Measurements from ENCODE around the gene CABP2. TPM values are rescaled to one million over a fixed set of nuclear protein-coding genes. Genes with fewer than 3 reads are reported as not detected.
"Not testable (repeated sequence)": the region's sequence is repeated elsewhere in the genome, so short reads cannot be mapped to it uniquely, and the experiment has no call there.

CABP2 gene
- total RNA-seq: not detected

DNA sequence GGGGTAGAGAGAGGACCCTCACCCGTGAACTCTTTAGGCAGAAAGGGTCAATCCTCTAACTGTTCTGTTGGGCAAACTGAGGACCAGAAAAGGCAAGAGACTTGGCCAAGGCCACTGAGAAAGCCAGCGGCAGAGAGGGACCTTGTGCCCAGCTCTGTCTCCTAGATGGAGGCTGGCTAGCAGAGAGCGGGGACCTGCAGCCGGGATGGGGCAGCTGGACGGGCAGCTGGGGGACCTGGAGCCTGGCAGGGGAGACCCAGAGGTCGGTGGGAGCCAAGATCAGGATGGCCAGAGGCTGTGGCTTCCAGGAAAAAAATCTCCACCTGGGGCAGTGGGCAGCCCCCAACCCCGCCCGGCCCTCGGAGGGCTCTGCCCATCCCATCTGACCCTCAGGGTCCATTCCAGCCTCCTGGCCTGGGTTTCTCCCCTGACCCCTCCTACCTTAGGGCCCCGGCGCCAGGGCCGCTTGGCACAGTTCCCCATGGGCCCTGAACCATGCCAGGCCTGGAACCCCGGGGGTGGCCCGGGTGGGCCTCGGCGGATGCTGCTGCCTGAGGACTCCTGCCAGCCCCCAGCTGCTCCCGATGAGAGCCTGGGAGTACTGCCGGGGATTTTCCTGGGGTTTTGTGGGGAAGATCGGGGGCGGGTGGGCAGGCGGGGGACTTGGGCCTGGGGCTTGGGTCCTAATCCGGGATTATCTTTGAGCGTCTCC lies at the start of gene CABP2:
CABP2 (minus strand) TSS at position 603 of the 712 bp plus-strand sequence; CDS start at position 483, 120 bp downstream.
- ATAC-seq (replicated peaks in 1 of 2) (no peak), DNase-seq (no peak)
- no peaks in the 10 kb centered on the region for H3K27me3 Mint-ChIP-seq (ENCODE audit: low read depth)
- H3K27ac Mint-ChIP-seq: no peak within 1 kb of the TSS
- H3K36me3 Mint-ChIP-seq (ENCODE audit: insufficient read depth in 2 of 2): no peaks in the 10 kb centered on the region
- no peaks in the 10 kb centered on the region for H3K4me1 Mint-ChIP-seq (ENCODE audit: low read depth)
- H3K4me3 Mint-ChIP-seq: no peak within 1 kb of the TSS
- peaks cover 3 to 5% of the 10 kb centered on the region in 2 donors for H3K9me3 Mint-ChIP-seq

DNA sequence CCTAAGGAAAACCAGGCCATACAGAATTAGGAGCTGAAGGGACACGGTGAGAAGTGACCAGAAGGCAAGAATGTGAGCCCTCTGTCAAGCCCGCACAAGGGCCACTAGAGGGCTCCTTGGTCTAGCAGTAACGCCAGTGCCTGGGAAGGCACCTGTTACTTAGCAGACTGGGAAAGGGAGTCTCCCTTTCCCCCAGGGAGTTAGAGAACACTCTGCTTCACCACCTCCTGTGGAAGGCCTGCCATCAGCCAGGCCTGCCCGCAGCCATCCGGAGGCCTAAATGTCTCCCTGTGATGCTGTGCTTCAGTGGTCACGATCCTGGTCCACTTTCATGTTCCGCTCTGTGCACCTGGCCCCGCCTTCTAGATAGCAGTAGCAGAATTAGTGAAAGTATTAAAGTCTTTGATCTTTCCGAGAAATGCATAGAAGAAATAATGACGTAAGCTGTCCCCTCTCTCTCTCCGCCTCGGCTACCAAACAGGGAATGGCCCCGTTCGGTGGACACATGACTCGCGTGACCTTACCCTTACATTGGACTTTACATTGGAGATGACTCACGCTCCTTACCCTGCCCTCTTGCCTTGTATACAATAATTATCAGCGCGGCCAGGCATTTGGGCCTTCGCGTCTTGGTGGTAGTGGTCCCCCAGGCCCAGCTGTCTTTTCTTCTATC lies 49.6 kb upstream of the CABP2 start:
- H3K27ac Mint-ChIP-seq: no peak overlapping the region
- H3K9me3 Mint-ChIP-seq: no peaks in the 10 kb centered on the region
- H3K4me3 Mint-ChIP-seq: no peak overlapping the region
- no peaks in the 10 kb centered on the region for H3K4me1 Mint-ChIP-seq (ENCODE audit: low read depth)
- ATAC-seq (replicated peaks in 1 of 2): no peak
- peaks cover 9% of the 10 kb centered on the region for H3K27me3 Mint-ChIP-seq (ENCODE audit: low read depth)
- H3K36me3 Mint-ChIP-seq (ENCODE audit: insufficient read depth in 2 of 2): no peaks in the 10 kb centered on the region
- peak in 1 of 2 donors; percentile 27 for DNase-seq

DNA sequence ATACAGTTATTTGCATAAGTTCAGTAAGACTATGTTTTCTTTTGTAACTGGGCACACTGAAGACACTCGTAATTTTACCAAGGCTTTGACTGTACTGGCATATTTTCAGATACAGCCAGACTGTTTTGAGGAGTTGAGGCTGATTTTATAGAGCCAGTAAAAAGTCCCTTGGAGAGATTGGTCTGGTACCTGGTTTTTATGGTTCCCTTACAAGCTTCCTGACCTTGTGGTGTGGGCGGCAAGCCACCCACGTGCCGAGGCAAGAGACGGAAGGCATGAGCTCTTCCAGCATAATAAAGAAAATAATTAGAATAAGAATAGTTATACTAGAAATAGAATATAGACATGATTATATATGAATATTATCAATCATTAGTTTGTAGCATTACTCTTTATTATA lies 49.1 kb upstream of the CABP2 start:
- Mint-ChIP-seq H3K4me1 (ENCODE audit: low read depth) (no peaks in the 10 kb centered on the region), H3K27ac (no peak overlapping the region), H3K4me3 (no peak overlapping the region), H3K9me3 (no peaks in the 10 kb centered on the region), H3K27me3 (ENCODE audit: low read depth) (peaks cover 9% of the 10 kb centered on the region), H3K36me3 (ENCODE audit: insufficient read depth in 2 of 2) (no peaks in the 10 kb centered on the region)
- DNase-seq (no peak), ATAC-seq (replicated peaks in 1 of 2) (no peak)

DNA sequence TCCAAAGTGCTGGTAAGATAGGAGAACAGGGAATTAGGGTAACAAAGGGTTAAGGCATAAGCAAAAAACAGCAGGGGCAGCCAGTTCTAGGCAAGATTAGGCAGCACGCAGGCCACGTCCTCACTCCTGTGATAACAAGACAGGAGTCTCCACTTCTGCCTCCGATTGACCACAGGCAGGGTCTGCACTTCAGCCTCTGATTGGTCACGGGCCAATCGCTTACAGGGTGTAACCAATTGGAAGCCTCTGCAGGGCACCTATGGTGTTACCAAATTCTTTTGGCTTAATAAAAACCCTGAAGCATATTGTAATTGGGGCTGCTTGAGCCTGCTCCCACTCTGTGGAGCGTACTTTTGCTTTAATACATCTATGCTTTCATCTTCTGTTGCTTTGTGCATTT lies 48.2 kb upstream of the CABP2 start:
- Mint-ChIP-seq H3K27ac (no peak overlapping the region), H3K4me1 (ENCODE audit: low read depth) (no peaks in the 10 kb centered on the region), H3K27me3 (ENCODE audit: low read depth) (peaks cover 9% of the 10 kb centered on the region), H3K4me3 (no peak overlapping the region), H3K36me3 (ENCODE audit: insufficient read depth in 2 of 2) (no peaks in the 10 kb centered on the region), H3K9me3 (no peaks in the 10 kb centered on the region)
- ATAC-seq (replicated peaks in 1 of 2) (no peak), DNase-seq (no peak)

DNA sequence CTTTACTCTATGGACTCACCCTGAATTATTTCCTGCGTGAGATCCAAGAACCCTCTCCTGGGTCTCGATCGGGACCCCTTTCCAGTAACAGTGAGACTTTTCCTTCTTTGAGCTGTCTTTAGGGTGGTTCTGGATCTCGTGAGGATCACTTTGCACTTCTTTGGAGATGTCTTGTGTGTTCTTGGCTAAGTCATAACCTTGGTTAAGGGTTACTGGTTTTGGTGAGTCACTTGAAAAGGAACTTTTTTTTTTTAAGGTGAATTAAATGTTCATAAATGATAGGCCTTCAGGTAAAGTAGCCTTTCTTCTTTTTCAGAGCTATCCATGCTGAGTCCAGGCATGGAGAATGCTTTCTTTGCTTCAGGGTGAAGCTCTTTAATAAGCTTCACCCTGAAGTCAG lies 41.0 kb upstream of the CABP2 start:
- H3K36me3 Mint-ChIP-seq (ENCODE audit: insufficient read depth in 2 of 2): no peaks in the 10 kb centered on the region
- DNase-seq (no peak), ATAC-seq (replicated peaks in 1 of 2) (no peak)
- H3K27me3 Mint-ChIP-seq (ENCODE audit: low read depth): peaks cover 15% of the 10 kb centered on the region
- peaks cover 15% of the 10 kb centered on the region for H3K4me1 Mint-ChIP-seq (ENCODE audit: low read depth)
- no peak overlapping the region for H3K27ac Mint-ChIP-seq
- no peak overlapping the region for H3K4me3 Mint-ChIP-seq
- H3K9me3 Mint-ChIP-seq: no peaks in the 10 kb centered on the region

DNA sequence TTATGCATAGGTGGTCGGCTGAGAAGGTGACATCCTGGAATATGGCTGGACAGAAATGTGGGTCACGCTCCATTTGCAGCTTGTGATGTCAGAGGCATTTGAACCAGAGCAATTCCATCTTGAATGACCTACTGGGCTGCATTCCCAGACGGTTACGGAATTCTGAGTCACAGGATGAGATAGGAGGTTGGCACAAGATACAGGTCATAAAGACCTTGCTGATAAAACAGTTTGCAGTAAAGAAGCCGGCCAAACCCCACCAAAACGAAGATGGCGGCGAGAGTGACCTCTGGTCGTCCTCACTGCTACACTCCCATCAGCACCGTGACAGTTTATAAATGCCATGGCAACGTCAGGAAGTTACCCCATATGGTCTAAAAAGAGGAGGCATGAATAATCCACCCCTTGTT lies 40.5 kb upstream of the CABP2 start:
- H3K4me1 Mint-ChIP-seq (ENCODE audit: low read depth): peaks cover 15% of the 10 kb centered on the region
- not testable (repeated sequence) for H3K36me3 Mint-ChIP-seq (ENCODE audit: insufficient read depth in 2 of 2)

DNA sequence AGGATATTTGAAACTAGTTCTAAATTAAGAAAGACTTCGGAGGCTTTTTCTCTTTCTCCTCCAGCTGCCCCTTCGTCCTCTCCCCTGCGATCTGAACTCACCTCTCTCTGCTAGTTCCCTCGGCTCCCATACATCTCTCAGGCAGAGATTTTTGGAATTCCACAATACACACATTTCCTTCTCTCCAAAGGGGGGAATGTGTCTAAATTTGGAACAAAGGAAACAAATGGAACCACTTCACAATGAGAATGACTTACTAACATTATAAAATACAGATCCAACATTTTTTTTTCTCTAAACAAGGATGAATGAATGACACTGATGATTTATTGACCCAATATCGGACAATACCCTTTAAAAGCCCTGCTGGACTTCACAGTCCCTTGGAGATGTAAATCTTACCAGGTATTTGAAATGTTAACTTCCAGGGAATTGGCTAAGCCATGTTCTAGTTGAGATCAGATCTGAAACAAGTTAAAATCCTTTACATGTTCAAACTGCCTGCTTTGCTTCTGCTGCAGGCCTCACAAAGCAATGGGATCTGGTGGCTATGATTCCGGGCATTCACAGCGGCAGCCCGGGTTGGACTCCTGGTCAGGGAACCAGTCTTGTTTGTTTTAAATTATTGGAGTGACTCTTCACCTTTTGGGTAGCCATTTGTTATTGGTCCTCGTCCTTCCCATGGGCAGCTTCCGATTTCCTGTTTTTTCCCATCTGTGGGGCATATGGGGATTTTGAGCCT lies 39.9 kb upstream of the CABP2 start:
- Mint-ChIP-seq H3K4me1 (ENCODE audit: low read depth) (peaks cover 15% of the 10 kb centered on the region), H3K27me3 (ENCODE audit: low read depth) (peaks cover 17% of the 10 kb centered on the region), H3K4me3 (no peak overlapping the region), H3K27ac (no peak overlapping the region), H3K36me3 (ENCODE audit: insufficient read depth in 2 of 2) (no peaks in the 10 kb centered on the region), H3K9me3 (no peaks in the 10 kb centered on the region)
- no peak for DNase-seq
- ATAC-seq (replicated peaks in 1 of 2): no peak

More for the DNA sequence above, 40.5 kb upstream of the CABP2 start:
- not testable (repeated sequence) for ATAC-seq (replicated peaks in 1 of 2); H3K4me3 Mint-ChIP-seq; H3K27ac Mint-ChIP-seq; H3K9me3 Mint-ChIP-seq; DNase-seq
- H3K27me3 Mint-ChIP-seq (ENCODE audit: low read depth): peaks cover 17% of the 10 kb centered on the region

DNA sequence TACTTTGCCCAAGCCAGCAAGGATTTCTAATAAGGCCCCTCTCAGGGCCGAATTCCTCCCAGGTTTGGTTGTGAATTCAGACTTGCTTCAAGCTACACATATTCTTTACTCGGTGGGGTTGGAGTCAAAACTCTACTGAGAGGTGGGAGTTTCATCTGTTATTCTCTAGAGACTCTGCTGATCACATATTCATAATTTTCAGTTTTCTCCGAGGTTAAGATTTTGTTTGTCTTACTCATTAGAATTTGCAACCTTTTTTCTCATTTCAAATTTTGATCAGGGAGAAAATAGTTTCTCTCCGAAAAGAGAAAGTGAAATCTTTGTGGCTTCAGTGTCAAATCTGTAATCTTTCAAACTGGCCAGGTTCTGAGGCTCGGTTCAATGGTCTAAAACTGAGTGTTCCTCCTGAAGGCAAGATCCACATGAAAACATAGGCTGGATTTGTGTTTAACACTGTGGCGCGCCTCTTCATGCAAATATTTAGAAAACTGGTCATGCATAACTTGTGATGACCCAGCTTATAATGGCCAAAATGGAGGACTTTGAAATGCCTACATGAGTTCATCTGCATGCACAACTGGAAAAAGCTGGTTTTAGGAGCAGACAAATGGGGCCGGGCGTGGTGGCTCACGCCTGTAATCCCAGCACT lies 38.8 kb upstream of the CABP2 start:
- Mint-ChIP-seq H3K27me3 (ENCODE audit: low read depth) (peaks cover 17% of the 10 kb centered on the region), H3K4me3 (peak overlapping the region; percentile 8 to 43), H3K27ac (peak overlapping the region; percentile 33), H3K4me1 (ENCODE audit: low read depth) (peaks cover 15% of the 10 kb centered on the region), H3K36me3 (ENCODE audit: insufficient read depth in 2 of 2) (no peaks in the 10 kb centered on the region), H3K9me3 (no peaks in the 10 kb centered on the region)
- ATAC-seq (replicated peaks in 1 of 2) (peak; percentile 80 to 84), DNase-seq (no peak)

DNA sequence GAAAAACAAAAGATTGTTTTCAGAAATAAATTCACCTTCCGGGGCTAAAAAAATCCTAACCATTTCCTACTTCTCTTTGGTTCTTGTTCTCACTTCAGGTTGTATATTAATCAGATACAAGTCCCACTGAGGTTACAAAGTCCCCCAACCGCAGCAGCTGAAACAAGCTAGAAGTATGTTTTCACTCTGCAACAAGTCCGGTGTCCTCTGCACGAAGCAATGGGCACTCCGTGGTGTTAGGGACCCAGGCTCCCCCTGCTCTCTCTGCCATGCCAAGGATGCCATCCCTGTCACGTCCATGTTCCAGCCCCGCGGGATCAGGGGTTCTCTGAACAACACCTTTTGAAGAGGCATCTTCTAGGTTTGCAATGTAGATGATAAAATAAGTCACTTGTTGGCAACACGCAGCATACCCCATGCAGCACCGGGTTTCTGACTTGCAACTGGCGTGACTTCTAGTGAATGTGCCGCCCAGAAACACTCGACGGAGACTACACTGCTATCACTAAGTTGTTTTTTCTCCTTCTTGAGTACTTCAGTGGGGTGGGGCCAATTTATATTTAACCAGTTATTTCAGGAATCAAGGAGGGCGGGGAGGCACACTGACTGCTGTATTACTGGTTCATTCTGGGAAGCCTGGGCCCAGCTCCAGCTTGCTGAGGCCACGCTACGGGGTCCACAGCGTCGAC lies 35.0 kb upstream of the CABP2 start:
- Mint-ChIP-seq H3K4me3 (no peak overlapping the region), H3K27me3 (ENCODE audit: low read depth) (peaks cover 11% of the 10 kb centered on the region), H3K27ac (no peak overlapping the region), H3K36me3 (ENCODE audit: insufficient read depth in 2 of 2) (no peaks in the 10 kb centered on the region), H3K9me3 (no peaks in the 10 kb centered on the region), H3K4me1 (ENCODE audit: low read depth) (peaks cover 15% of the 10 kb centered on the region)
- ATAC-seq (replicated peaks in 1 of 2): no peak
- no peak for DNase-seq

DNA sequence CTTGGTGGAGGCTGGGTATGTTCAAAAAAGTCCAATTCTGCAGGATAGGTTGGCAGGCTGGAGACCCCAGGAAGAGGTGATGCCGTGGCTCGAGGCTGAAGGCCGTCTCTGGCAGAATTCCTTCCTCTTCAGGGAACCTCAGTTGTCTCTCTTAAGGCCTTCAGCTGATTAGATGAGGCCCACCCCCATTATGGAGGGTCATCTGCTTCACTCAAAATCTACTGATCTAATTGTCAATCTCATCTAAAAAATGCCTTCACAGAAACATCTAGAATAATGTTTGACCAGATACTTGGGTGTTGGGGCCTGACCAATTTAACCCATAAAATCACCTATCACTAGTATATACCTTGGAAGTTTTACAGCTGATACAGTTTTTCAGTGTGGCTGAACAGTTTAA lies 33.0 kb upstream of the CABP2 start:
- Mint-ChIP-seq H3K27me3 (ENCODE audit: low read depth) (peaks cover 6% of the 10 kb centered on the region), H3K27ac (no peak overlapping the region), H3K4me3 (no peak overlapping the region), H3K36me3 (ENCODE audit: insufficient read depth in 2 of 2) (no peaks in the 10 kb centered on the region), H3K9me3 (no peaks in the 10 kb centered on the region), H3K4me1 (ENCODE audit: low read depth) (peaks cover 5% of the 10 kb centered on the region)
- DNase-seq (no peak), ATAC-seq (replicated peaks in 1 of 2) (no peak)

DNA sequence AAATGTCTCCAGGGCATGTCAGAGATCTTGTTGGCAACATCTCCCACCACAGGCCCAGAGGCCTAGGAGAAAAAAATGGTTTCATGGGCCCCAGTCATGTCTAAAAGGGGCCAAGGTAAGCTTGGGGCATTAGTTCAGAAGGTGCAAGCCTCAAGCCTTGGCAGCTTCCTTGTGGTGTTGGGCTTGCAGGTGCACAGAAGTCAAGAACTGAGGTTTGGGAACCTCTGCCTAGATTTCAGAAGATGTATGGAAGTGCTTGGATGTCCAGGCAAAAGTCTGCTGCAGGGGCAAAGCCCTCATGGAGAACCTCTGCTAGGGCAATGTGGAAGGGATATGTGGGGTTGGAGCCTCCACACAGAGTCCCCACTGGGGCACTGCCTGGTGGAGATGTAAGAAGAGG lies 28.5 kb upstream of the CABP2 start:
- not testable (repeated sequence) for H3K9me3 Mint-ChIP-seq; ATAC-seq (replicated peaks in 1 of 2); H3K4me1 Mint-ChIP-seq (ENCODE audit: low read depth); DNase-seq; H3K27ac Mint-ChIP-seq; H3K27me3 Mint-ChIP-seq (ENCODE audit: low read depth); H3K36me3 Mint-ChIP-seq (ENCODE audit: insufficient read depth in 2 of 2); H3K4me3 Mint-ChIP-seq

DNA sequence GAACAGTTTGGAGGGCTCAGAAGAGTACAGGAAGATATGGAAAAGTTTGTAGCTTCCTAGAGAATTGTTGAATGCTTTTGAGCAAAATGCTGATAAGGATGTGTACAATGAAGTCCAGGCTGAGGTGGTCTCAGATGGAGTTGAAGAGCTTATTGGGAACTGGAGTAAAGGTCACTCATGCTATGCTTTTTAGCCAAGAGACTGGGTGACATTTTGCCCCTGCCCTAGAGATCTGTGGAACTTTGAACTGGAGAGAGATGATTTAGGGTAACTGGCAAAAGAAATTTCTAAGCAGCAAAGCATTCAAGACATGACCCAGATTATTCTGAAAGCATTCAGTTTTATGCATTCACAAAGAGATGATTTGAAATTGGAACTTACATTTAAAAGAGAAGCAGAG lies 27.9 kb upstream of the CABP2 start:
- H3K4me1 Mint-ChIP-seq (ENCODE audit: low read depth): peaks cover 5% of the 10 kb centered on the region
- peaks cover 0 to 4% of the 10 kb centered on the region in 2 donors for H3K9me3 Mint-ChIP-seq
- H3K27ac Mint-ChIP-seq: no peak overlapping the region
- H3K4me3 Mint-ChIP-seq: no peak overlapping the region
- DNase-seq (no peak), ATAC-seq (replicated peaks in 1 of 2) (no peak)
- H3K36me3 Mint-ChIP-seq (ENCODE audit: insufficient read depth in 2 of 2): no peaks in the 10 kb centered on the region
- peaks cover 5% of the 10 kb centered on the region for H3K27me3 Mint-ChIP-seq (ENCODE audit: low read depth)
